NCI-H1417 treated with DMSO at 0.1 percent for 48 hours (cell line): Measurements from ENCODE around the gene ANO2.

ENCODE experiments used
- DNase-seq: peaks from one replicate; lab custom pipeline; 2025; lab: John Stamatoyannopoulos, UW

Gene ANO2

GRCh38 chr12:5581019-5581418, 364.0 kb downstream of the ANO2 start:
- no peak for DNase-seq

GRCh38 chr12:5578775-5579174, 366.3 kb downstream of the ANO2 start:
- DNase-seq: no peak

GRCh38 chr12:5577741-5578140, 367.3 kb downstream of the ANO2 start:
- DNase-seq: no peak

- DNase-seq: no peak
Observed at GRCh38 chr12:5577211-5577612, 367.8 kb downstream of the ANO2 start.

- no peak for DNase-seq
Observed at GRCh38 chr12:5575987-5576386, 369.1 kb downstream of the ANO2 start.

- DNase-seq: no peak
Observed at GRCh38 chr12:5575232-5575631, 369.8 kb downstream of the ANO2 start.

GRCh38 chr12:5573390-5573789, 371.7 kb downstream of the ANO2 start:
- no peak for DNase-seq

- no peak for DNase-seq
Observed at GRCh38 chr12:5571115-5571514, 373.9 kb downstream of the ANO2 start.

GRCh38 chr12:5570416-5570815, 374.6 kb downstream of the ANO2 start:
- no peak for DNase-seq

- no peak for DNase-seq
Observed at GRCh38 chr12:5568325-5568981, 376.6 kb downstream of the ANO2 start.

- peak; percentile 11 for DNase-seq
Observed at GRCh38 chr12:5567016-5567725, 377.9 kb downstream of the ANO2 start.

- DNase-seq: no peak
Observed at GRCh38 chr12:5565933-5566599, 379.0 kb downstream of the ANO2 start.

- DNase-seq: no peak
Observed at GRCh38 chr12:5562581-5562980, 382.5 kb downstream of the ANO2 start.

- DNase-seq: no peak
Observed at GRCh38 chr12:5561846-5562245, 383.2 kb downstream of the ANO2 start.

GRCh38 chr12:5561057-5561456, 384.0 kb downstream of the ANO2 start:
- DNase-seq: no peak

- no peak for DNase-seq
Observed at GRCh38 chr12:5560265-5560664, 384.8 kb downstream of the ANO2 start.

- no peak for DNase-seq
Observed at GRCh38 chr12:5557906-5558305, 387.2 kb downstream of the ANO2 start.

GRCh38 chr12:5556946-5557673, 387.9 kb downstream of the ANO2 start:
- no peak for DNase-seq

- no peak for DNase-seq
Observed at GRCh38 chr12:5556033-5556614, 388.9 kb downstream of the ANO2 start.

- DNase-seq: no peak
Observed at GRCh38 chr12:5554711-5555110, 390.3 kb downstream of the ANO2 start.

- DNase-seq: no peak
Observed at GRCh38 chr12:5549011-5549410, 396.0 kb downstream of the ANO2 start.
